ENCODE data around the gene PTER. TPM values are rescaled to one million over a fixed set of nuclear protein-coding genes. Genes with fewer than 3 reads are reported as not detected.

Gene PTER
- total RNA-seq, 4 donors from 2014 or later: 4.1 to 13.5 (median 11.0) TPM

GRCh38 chr10:16466001-16466400 is 29.2 kb downstream of the PTER start:
- Histone ChIP-seq H3K27ac (no peak overlapping the region), H3K4me3 (no peak overlapping the region), H3K27me3 (no peaks in the 10 kb centered on the region), H3K36me3 (no peaks in the 10 kb centered on the region), H3K9me3 (no peaks in the 10 kb centered on the region), H3K4me1 (no peaks in the 10 kb centered on the region)
- DNase-seq: no peak
- intact Hi-C loops (cut with DNase I; ENCODE audit: low total_unique reads): no loop called here
- TF ChIP-seq CTCF (IDR thresholded peaks at IDR 0.05): no peak
- TF ChIP-seq POLR2A (IDR thresholded peaks at IDR 0.05): no peak

GRCh38 chr10:16470747-16471146 is 33.9 kb downstream of the PTER start:
- H3K4me1 ChIP-seq: no peaks in the 10 kb centered on the region
- TF ChIP-seq CTCF (IDR thresholded peaks at IDR 0.05) (no peak), POLR2A (IDR thresholded peaks at IDR 0.05) (no peak)
- no peak overlapping the region for H3K27ac ChIP-seq
- H3K36me3 ChIP-seq: no peaks in the 10 kb centered on the region
- no peak overlapping the region for H3K4me3 ChIP-seq
- DNase-seq: no peak
- intact Hi-C loops (cut with DNase I; ENCODE audit: low total_unique reads): no loop called here
- no peaks in the 10 kb centered on the region for H3K27me3 ChIP-seq
- H3K9me3 ChIP-seq: no peaks in the 10 kb centered on the region

- Histone ChIP-seq H3K4me1 (no peaks in the 10 kb centered on the region), H3K27ac (no peak overlapping the region), H3K36me3 (no peaks in the 10 kb centered on the region), H3K9me3 (no peaks in the 10 kb centered on the region), H3K27me3 (no peaks in the 10 kb centered on the region), H3K4me3 (no peak overlapping the region)
- intact Hi-C loops (cut with DNase I; ENCODE audit: low total_unique reads): no loop called here
- DNase-seq: no peak
- TF ChIP-seq POLR2A (IDR thresholded peaks at IDR 0.05): no peak
- TF ChIP-seq CTCF (IDR thresholded peaks at IDR 0.05): no peak
These were observed 36.0 kb downstream of the PTER start for GRCh38 chr10:16472828-16473227.

- no peaks in the 10 kb centered on the region for H3K36me3 ChIP-seq
- intact Hi-C loops (cut with DNase I; ENCODE audit: low total_unique reads): no loop called here
- H3K9me3 ChIP-seq: no peaks in the 10 kb centered on the region
- no peak overlapping the region for H3K4me3 ChIP-seq
- H3K4me1 ChIP-seq: no peaks in the 10 kb centered on the region
- no peak for DNase-seq
- no peak overlapping the region for H3K27ac ChIP-seq
- no peaks in the 10 kb centered on the region for H3K27me3 ChIP-seq
- TF ChIP-seq POLR2A (IDR thresholded peaks at IDR 0.05): no peak
- no peak for TF ChIP-seq CTCF (IDR thresholded peaks at IDR 0.05)
These were observed 40.9 kb downstream of the PTER start for GRCh38 chr10:16477757-16478156.

- Histone ChIP-seq H3K27me3 (no peaks in the 10 kb centered on the region), H3K4me1 (no peaks in the 10 kb centered on the region), H3K36me3 (no peaks in the 10 kb centered on the region), H3K27ac (no peak overlapping the region), H3K4me3 (no peak overlapping the region), H3K9me3 (no peaks in the 10 kb centered on the region)
- no peak for TF ChIP-seq CTCF (IDR thresholded peaks at IDR 0.05)
- TF ChIP-seq POLR2A (IDR thresholded peaks at IDR 0.05): no peak
- intact Hi-C loops (cut with DNase I; ENCODE audit: low total_unique reads): no loop called here
- no peak for DNase-seq
These were observed 42.0 kb downstream of the PTER start for GRCh38 chr10:16478801-16479200.

All from uterus (tissue), 4 donors.